AG09319 (cell line): ENCODE measurements around the gene KIF3B.

Experiments
- DNase-seq: peaks from one replicate; pipeline ENCODE4 v3.0.0-alpha.2; 2010; ENCODE audit warnings: low read depth; ENCODE audit errors: extremely low read depth
- TF ChIP-seq, protein P1 (sequence below): IDR thresholded peaks from 2 replicates; pipeline ENCODE4 v1.5.1; 2011; ENCODE audit warnings: low read depth, mild to moderate bottlenecking, inconsistent platforms, low read length, moderate library complexity

The KIF3B gene

DNA sequence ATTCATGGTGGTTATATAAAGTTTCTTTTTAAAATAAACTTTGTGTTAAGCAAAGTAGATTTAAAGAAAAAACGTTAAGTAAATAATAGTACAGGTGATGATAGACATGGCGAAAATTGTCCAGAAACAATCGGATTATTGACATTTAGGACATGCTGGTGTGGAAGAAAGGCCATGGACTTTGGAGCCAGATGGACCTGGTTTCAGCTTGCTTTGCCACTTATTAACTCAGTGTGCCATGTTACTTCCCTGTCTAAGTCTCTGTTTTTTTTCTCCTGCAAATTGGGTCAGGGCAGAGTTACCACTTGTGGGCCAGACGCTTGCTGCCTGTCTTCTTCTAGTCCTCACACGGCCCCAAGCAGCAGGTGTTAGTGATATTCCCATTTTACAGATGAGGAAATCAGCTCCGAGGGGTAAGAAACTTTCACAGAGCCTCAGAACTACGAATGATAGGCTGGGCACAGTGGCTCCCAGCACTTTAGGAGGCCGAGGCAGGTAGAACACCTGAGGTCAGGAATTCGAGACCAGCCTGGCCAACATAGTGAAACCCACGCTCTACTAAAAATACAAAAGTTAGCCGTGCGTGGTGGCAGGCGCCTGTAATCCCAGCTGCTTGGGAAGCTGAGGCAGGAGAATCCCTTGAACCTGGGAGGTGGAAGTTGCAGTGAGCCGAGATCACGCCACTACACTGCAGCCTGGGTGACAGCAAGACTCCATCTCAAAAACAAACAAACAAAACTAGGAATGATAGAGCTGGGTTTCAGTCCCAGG, 12.4 kb downstream of the KIF3B start:
- TF ChIP-seq, protein P1, sequence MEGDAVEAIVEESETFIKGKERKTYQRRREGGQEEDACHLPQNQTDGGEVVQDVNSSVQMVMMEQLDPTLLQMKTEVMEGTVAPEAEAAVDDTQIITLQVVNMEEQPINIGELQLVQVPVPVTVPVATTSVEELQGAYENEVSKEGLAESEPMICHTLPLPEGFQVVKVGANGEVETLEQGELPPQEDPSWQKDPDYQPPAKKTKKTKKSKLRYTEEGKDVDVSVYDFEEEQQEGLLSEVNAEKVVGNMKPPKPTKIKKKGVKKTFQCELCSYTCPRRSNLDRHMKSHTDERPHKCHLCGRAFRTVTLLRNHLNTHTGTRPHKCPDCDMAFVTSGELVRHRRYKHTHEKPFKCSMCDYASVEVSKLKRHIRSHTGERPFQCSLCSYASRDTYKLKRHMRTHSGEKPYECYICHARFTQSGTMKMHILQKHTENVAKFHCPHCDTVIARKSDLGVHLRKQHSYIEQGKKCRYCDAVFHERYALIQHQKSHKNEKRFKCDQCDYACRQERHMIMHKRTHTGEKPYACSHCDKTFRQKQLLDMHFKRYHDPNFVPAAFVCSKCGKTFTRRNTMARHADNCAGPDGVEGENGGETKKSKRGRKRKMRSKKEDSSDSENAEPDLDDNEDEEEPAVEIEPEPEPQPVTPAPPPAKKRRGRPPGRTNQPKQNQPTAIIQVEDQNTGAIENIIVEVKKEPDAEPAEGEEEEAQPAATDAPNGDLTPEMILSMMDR, result no peak
- no peak for DNase-seq

DNA sequence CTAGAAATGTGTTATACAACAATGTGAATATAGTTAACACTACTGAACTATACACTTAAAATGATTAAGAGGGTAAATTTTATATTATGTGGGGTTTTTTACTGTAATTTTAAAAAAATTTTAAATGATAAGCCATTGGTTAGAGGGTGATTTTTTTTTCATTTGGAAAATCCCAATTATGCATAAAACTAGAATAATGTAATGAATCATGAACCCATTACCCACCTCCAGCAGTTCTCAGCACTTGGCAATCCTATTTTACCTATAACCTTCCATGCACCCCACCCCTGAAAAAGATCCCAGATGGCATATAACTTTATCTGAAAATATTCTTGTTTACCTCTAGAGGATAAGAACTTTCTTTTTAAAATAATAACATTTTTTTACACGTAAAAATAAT, 13.7 kb downstream of the KIF3B start:
- TF ChIP-seq, protein P1, result no peak

DNA sequence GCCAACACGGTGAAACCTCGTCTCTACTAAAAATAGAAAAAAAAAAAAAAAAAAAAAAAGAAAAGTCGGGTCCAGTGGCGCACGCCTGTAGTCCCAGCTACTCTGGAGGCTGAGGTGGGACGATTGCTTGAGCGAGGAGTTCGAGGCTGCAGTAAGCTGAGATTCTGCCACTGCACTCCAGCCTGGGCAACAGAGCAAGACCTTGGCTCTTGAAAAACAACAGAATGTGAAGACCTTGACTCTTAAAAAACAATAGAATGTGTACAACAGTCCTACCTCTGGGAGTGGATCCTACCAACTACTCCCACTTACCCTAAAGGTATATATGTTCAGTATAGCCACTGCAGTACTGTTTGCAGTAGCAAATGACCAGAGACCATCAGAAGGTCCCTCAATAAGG, 15.1 kb downstream of the KIF3B start:
- TF ChIP-seq, protein P1, result no peak
- DNase-seq, result no peak

More for the DNA sequence above, 13.7 kb downstream of the KIF3B start:
- no peak for DNase-seq

DNA sequence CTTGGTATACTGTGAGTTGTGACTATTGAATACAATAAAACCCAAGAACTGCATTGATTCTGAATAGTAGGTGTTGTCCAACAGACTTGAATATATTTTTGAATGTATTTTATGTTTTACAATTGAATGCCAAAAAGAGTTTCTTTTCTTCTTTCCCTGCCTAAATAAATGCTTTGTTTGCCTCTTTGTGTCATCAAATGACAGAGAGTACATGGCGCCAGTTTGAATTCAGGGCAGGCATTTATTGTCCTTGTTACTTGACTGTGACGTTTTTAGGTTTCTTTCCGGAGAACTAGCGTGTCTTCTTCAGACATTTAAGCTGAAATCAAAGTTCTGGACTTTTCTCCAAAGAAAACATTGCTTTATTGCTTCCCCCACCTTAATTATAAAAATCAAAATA, 16.6 kb downstream of the KIF3B start:
- TF ChIP-seq, protein P1, result no peak
- DNase-seq, result no peak

DNA sequence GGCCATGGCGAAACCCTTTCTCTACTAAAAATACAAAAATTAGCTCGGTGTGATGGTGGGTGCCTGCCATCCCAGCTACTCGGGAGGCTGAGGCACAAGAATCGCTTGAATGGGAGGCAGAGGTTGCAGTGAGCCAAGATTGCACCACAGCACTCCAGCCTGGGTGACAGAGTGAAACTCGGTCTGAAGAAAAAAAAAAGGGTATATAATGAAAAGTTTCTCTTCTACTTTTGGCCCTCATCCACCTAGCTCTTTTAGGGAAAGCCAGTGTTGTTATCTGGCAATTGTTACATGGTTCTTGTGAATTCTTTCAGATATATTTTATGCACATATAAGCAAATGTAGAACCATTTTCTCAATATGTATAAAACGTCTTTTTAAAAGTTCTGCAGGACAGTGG, 19.0 kb downstream of the KIF3B start:
- TF ChIP-seq, protein P1, result no peak
- DNase-seq, result no peak

DNA sequence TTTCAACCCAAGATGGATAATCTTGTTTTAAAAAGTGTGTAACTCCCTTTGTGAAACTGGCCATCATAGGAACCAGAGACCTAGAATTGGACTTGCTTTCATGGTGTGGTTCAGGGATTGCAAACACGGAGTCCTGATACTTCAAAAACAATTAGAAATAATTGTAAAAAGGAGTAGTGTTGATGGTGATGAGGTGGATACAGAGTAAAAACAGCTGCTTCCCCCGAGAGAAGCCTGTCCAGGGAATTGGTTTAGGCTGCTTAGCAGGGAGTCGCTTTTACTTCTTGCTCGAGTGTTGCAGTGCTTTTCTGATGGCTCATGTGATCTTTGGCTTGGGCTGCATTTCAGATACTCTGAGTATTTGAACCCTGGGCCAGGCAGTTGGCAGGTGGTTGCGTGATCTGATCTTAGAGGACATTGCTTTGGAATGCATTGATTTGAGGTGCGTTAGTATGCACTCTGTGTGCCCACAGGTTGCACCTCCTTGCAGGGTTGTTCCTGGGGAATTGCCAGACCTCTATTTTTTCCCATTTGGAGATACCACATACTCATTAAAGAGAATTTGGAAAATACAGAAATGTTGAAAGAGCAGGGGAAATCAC, 19.5 kb downstream of the KIF3B start:
- no peak for DNase-seq
- TF ChIP-seq, protein P1, result no peak

DNA sequence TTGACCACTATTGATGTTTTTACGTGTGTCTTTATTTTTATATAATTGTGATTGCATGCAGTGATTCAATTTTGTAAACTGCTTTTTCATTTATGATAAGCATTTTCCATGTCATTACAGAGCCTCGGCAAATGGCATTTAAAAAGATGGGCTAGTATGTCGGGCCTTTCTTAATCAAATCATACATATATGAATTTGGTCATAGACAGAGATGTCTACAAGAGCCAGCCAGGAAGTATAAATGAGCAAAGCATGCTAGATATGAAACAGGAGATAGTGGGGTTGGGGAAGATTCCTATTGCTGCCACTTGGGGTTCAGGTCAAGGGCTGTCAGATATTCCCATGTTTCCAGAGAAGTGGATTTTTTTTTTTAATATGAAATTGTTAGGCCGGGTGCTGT, 20.0 kb downstream of the KIF3B start:
- DNase-seq, result no peak
- TF ChIP-seq, protein P1, result no peak
